NCI-H526 treated with DMSO at 0.1 percent for 48 hours (cell line): ENCODE data around the gene SPSB1.

Source experiments
- DNase-seq: peaks from one replicate; lab custom pipeline; 2025; lab: John Stamatoyannopoulos, UW

SPSB1 gene

DNA sequence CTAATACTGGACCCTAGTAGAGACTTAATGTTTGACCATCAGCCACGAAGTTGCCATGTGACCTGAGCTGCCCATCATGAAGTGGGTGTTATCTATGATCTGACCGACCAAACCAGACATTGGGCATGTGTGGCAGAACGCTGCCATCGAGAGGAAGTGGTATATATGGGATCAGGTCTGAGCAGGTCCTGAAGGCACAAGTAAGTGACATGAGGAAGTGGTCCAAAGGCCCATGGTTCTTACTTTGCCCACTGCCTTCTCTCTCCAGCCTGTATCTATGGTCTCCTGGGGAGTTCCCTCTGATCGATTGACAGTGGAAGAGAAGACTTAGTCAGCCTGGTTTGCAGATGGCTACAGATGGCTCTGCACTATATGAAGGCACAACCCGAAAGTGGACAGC lies 7.9 kb downstream of the SPSB1 start:
- no peak for DNase-seq

GRCh38 chr1:9302745-9303524 lies 10.2 kb downstream of the SPSB1 start:
- DNase-seq = no peak

GRCh38 chr1:9303916-9304315 lies 11.2 kb downstream of the SPSB1 start:
- DNase-seq = no peak

GRCh38 chr1:9305216-9305615 lies 12.5 kb downstream of the SPSB1 start:
- no peak for DNase-seq

DNA sequence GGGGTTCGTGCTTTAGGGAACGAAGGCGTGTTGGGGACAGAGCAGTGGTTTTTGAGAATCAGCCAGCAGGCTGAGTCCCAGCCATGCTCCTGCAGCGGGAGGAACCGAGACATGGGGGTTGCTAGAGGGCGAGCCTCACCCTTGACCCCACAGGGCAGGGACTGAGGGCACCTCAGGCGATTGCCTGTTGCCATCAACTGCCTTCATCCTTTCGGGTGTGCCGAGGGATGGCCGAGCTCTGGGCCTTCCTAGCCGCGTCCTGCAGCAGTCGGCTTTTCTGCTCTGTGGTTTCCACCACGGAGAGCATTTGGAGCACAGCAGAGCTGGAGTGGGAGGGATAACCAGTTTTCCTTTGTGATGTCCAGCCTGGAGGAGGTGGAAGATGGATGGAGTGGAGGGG lies 13.3 kb downstream of the SPSB1 start:
- no peak for DNase-seq

- no peak for DNase-seq
Observed at GRCh38 chr1:9307303-9307702, 14.6 kb downstream of the SPSB1 start.

DNA sequence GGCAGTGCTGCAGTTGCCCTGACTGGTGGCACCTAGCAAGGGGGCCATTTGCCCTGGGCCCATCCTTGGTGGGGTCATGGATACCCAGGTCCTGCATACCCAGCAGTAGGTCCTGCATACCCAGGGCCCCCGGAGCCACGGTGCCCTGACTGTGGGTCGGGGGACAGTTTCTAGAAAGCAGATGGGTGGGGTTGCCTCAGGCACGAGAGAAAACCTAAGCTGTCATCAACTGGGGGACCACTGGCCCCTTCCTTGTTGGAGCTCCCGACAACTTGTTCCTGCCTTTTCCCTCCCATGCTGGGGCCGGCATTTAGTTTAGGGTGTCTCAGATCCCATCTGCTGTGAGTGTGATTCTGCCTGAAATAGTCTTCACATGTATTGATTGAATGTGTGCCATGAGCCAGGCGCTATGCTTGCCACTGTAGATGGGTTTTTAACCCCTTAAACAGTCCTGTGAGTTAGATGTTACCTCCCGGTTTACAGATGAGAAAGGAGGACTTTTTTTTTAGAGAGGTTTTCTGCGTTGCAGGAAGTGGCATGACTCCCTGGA lies 15.6 kb downstream of the SPSB1 start:
- no peak for DNase-seq

DNA sequence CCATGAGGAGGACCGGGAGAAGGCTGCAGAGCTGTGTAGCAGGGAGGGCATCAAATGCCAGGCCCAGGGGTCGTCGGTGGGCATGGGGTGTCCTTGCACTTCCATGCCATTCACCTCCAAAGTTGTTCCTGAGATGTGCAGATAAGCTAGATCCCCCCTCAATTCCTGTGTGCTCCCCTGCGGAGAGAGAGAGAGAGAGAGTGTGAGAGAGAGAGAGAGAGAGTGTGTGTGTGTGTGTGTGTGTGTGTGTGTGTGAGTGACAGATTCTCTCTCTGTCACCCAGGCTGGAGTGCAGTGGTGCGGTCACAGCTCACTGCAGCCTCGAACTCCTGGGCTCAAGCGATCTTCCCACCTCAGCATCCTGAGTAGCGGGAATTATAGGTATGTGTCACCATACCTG lies 16.4 kb downstream of the SPSB1 start:
- DNase-seq = no peak

DNA sequence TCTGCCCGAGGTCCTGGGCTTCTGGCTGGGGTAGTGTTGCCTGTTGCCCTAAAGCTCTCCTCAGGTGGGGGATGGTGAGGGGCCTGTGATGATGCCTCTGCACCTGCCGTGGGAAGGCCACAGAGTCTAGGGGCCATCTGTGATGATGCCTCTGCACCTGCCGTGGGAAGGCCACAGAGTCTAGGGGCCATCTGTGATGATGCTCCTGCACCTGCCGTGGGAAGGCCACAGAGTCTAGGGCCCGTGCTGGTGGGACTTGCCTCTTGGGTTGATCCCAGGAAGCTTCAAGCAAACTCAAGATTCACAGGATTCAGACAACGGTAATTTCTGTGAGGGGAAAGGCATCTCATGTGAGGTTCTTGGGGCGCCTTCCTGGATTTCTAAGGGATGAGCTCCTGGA lies 17.3 kb downstream of the SPSB1 start:
- no peak for DNase-seq

DNA sequence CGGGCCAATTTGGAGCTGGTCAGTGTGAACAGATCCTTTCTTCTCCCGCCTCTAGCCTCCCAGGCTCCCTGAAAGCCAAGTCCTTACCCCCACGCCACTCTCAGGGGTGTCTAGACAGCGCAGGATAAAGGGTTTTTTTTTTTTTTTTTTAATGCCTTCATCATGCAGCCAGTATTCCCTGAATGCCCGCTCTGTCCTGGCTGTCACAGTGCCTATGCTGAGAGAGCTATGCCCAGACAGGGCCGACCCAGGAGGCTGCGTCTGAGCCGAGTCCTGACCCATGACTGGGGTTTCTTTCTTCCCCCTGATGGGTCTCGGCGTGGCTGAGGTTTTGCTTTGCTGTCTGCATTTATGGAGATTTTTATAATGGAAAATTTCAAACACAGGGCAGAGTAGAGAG lies 18.3 kb downstream of the SPSB1 start:
- no peak for DNase-seq

- no peak for DNase-seq
Observed at GRCh38 chr1:9311479-9311878, 18.8 kb downstream of the SPSB1 start.

- DNase-seq = no peak
Observed at GRCh38 chr1:9312168-9312720, 19.6 kb downstream of the SPSB1 start.

DNA sequence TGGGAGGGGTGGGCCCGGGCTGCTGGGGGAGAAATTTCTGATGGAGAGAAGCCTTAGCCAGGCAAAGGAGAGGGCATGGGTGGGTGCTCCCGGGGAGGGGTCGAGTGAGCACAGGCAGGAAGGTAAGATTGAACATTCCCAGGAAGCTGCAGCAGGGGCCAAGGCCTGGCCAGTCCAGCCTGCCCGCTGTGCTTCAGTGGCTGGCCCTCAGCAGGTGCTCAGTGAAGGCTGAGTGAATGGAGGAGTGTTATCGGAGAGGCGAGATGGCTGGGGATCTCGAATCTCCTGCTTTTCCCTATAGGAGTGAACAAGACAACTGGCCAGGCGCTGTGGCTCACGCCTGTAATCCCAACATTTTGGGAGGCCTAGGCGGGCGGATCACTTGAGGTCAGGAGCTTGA lies 20.9 kb downstream of the SPSB1 start:
- no peak for DNase-seq

GRCh38 chr1:9314111-9314510 lies 21.4 kb downstream of the SPSB1 start:
- DNase-seq = no peak

GRCh38 chr1:9314711-9315379 lies 22.2 kb downstream of the SPSB1 start:
- DNase-seq = no peak

DNA sequence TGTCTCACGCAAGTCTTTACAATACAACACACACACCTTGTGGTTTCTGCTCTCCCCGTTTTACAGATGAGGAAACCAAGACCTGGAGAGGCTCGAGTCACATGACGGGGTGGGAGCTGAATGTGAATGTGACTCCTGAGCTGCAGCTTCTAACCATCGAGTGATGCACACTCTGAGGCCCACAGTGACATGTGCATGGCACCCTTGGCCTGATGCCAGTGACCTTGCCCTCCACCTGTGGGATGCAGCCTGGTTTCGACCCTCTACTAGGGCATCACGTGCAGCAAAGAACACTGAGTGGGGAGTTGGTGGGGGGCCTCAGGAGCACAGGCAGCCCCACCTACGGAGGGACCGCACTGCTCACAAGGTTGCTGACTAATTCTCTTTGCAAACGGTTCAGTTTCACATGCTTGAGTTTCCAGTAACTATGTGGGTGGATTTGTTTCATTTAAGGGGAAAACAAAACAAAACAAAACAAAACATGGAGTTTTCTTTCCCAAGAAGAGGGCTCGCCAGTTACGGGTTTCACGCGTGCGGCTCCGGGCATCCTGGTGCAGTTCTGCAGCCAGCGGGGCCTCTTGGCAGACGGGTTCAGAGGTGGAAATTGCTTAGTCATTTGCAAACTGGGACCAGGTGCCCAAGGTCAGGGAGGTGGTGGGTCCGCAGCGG lies 22.9 kb downstream of the SPSB1 start:
- DNase-seq = no peak

DNA sequence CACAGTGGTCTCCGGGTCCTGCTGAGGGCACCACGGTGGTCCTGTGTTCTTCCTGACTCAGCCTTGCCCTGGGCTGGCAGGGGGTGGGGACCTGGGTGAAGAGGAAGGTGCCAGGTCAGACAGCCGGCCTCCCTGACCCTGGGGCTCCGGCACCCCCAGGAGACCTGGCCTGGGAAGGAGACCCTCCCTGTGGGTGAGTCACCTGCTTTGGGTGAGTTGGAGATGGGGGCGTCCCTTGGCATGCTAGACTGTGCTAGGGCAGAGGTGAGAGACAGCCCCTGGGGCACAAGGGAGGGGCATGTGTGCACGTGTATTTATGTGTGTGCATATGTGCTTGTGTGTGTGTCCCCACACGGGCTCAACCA lies 23.4 kb downstream of the SPSB1 start:
- no peak for DNase-seq

DNA sequence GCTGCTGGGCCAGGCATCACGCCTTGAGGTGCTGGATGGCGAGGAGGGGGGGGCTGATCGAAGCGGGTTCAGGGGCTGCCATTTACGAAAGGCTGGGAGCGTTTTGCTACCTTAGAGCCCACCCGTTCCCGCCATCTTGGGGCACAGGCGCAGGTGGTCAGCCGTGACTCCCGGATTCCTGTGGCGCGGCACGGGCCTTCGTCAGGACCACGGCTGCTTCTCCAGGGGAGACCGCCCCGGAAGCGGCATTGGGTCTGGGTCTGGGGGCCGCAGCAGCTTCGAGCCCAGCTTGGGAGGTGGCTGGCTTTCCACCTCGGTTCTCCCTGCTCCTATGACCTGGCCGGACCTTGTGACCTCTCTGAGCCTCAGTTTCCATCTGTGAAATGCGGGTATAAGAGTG lies 23.8 kb downstream of the SPSB1 start:
- no peak for DNase-seq

DNA sequence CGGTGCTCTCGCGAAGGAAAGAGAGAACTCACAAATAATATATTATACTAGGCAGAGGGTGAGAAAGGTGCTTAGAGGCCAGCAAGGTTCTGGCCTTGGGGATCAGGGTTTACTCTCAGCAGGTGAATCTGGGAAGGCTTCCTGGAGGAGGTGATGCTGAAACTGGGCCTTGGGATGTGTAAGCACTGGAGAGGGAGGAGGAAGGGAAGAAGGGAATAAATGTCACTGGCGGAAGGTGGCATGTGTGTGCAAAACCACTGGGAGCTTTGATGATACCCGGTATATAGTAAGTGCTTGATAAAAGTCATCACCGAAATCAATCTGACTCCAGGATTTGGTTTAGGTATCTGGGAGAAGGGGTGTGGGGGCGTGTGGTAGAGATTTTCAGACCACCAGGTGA lies 24.4 kb downstream of the SPSB1 start:
- no peak for DNase-seq

- no peak for DNase-seq
Observed at GRCh38 chr1:9317591-9318417, 25.1 kb downstream of the SPSB1 start.

DNA sequence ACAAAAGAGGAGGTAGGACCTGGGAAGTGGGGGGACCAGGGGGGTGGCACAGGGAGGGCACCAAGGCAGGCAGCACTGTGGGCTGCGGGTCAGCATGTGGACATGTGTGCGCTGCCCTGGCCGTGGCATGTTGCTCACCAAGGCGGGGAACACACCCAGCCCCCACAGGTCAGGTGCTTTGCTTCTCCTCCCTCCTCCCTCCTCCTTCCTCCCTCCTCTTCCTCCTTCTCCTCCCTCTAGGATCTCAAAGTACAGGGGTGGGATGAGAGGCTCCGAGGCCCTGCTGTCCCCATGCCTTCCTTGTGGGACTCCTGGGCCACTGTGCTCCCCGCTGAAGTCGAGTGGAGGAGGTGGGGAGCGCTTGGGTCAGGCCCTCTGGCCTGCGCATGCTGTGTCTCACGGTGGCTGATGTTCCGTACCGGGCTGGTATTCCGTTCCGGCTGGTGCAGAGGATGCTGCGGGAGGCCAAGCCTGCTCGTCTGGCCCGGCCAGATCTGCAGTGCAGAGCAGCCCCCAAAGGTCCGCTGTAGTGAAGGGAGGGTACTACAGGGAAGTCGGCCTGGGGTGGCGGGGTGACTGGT lies 26.6 kb downstream of the SPSB1 start:
- no peak for DNase-seq
